GM12878 (cell line): ENCODE data around the gene PLCG2. TPM values are rescaled to one million over a fixed set of nuclear protein-coding genes. Genes with fewer than 3 reads are reported as not detected.
A peak's percentile ranks its signal among the peaks of the same experiment; 100 is the strongest.

Experiments used
- ATAC-seq: fragments of 200-7000 bp; cut with Tn5 transposase; 3 replicates; pipeline ENCODE4 v1.9.1; 2020; ENCODE audit warnings: mild to moderate bottlenecking, moderate library complexity
- BruUV-seq: library from RNA; stranded (reverse); fragments of 400-500 nt; replicated peaks from 2 replicates; lab custom pipeline; 2021; lab: Mats Ljungman, UMichigan
- CTCF ChIA-PET: fragments of 300-600 bp; sonication (Branson Sonifier 250); formaldehyde crosslinking; extraction: SDS; loops from one replicate; lab custom pipeline; 2021; ENCODE audit warnings: inconsistent platforms; lab: Yijun Ruan, JAX
- POLR2A ChIA-PET: fragments of 350-600 bp; formaldehyde crosslinking; extraction: SDS; loops from one replicate; lab custom pipeline; 2021; ENCODE audit warnings: inconsistent platforms; lab: Charles Lee
- RAD21 ChIA-PET: fragments of 300-600 bp; sonication (Branson Sonifier 250); formaldehyde crosslinking; loops from one replicate; lab custom pipeline; 2023; ENCODE audit warnings: antibody characterized with exemption; ENCODE audit not compliant: unreplicated experiment; lab: Charles Lee
- SMC1A ChIA-PET: fragments of 300-600 bp; sonication (Branson Sonifier 250); formaldehyde crosslinking; loops from one replicate; lab custom pipeline; 2023; ENCODE audit not compliant: unreplicated experiment, uncharacterized antibody; lab: Charles Lee
- DNase-seq: peaks from one replicate; pipeline ENCODE4 v3.0.0-alpha.2; 2011; ENCODE audit warnings: low read depth, low spot score
- FAIRE-seq: peaks from 3 replicates; lab custom pipeline; 2011; peaks lifted over from hg19 to GRCh38; lab: Jason Lieb, UNC
- H2AFZ ChIP-seq: 2 replicates; pipeline ENCODE4 v1.6.0; 2011; ENCODE audit warnings: low read depth, low read length, control low read depth; ENCODE audit not compliant: control insufficient read depth
- H3K27ac ChIP-seq: 2 replicates; pipeline ENCODE4 v1.5.1; 2011; ENCODE audit warnings: control low read depth; ENCODE audit not compliant: control insufficient read depth, insufficient read depth
- H3K27me3 ChIP-seq, 2 experiments: replicated peaks in 1 of 2; 2 replicates each; pipeline versions ENCODE4 v1.6.0 to v1.6.1; 2011; ENCODE audit warnings: low read length in 1 of 2; ENCODE audit not compliant: control insufficient read depth in 2 of 2, insufficient read depth in 2 of 2
- H3K36me3 ChIP-seq, 2 experiments: 2 replicates each; pipeline ENCODE4 v1.5.1; 2011; ENCODE audit warnings: low read length in 1 of 2; ENCODE audit not compliant: control insufficient read depth in 2 of 2, insufficient read depth in 2 of 2
- H3K4me1 ChIP-seq: 2 replicates; pipeline ENCODE4 v1.6.1; 2011; ENCODE audit warnings: mild to moderate bottlenecking, low read length, moderate library complexity, mixed read lengths; ENCODE audit not compliant: control insufficient read depth, insufficient read depth
- H3K4me2 ChIP-seq: 2 replicates; pipeline ENCODE4 v1.6.0; 2011; ENCODE audit warnings: control low read depth; ENCODE audit not compliant: control insufficient read depth, insufficient read depth
- H3K4me3 ChIP-seq: fragments of 200-600 bp; sonication (generic); 2 replicates; pipeline ENCODE4 v1.5.1; 2016
- H3K79me2 ChIP-seq: 2 replicates; pipeline ENCODE4 v1.6.0; 2011; ENCODE audit warnings: low read length; ENCODE audit not compliant: control insufficient read depth, insufficient read depth
- H3K9ac ChIP-seq: 2 replicates; pipeline ENCODE4 v1.8.0; 2011; ENCODE audit warnings: low read length, control low read depth, mixed read lengths; ENCODE audit not compliant: control insufficient read depth, insufficient read depth
- H3K9me3 ChIP-seq: replicated peaks from 3 replicates; pipeline ENCODE4 v1.5.1; 2011; ENCODE audit warnings: mild to moderate bottlenecking, low read length; ENCODE audit not compliant: control insufficient read depth, insufficient read depth
- H4K20me1 ChIP-seq: 2 replicates; pipeline ENCODE4 v1.6.0; 2011; ENCODE audit not compliant: control insufficient read depth, insufficient read depth
- ATF7 ChIP-seq: fragments of 450-650 bp; IDR thresholded peaks from 2 replicates; pipeline ENCODE4 v1.6.1; 2016; ENCODE audit warnings: low read depth, mild to moderate bottlenecking
- BHLHE40 ChIP-seq, 2 experiments: fragments of 450-650 bp in 1 of 2; IDR thresholded peaks; 2 replicates each; pipeline ENCODE4 v1.6.1; 2011 to 2017; ENCODE audit warnings: low read depth in 2 of 2, borderline replicate concordance in 1 of 2, improper control_type of control experiment in 1 of 2, low read length in 1 of 2, mild to moderate bottlenecking in 1 of 2
- CREB1 ChIP-seq: IDR thresholded peaks from 2 replicates; pipeline ENCODE4 v1.6.1; 2012; ENCODE audit warnings: low read depth, mild to moderate bottlenecking, inconsistent platforms
- EED ChIP-seq: sonication (generic); IDR thresholded peaks from 2 replicates; pipeline ENCODE4 v1.6.1; 2016; ENCODE audit warnings: antibody characterized with exemption, low read depth
- EGR1 ChIP-seq, 2 experiments: IDR thresholded peaks; 1 replicate in 1 of 2; 2 replicates in 1 of 2; pipeline ENCODE4 v1.6.1; 2011 to 2012; ENCODE audit warnings: low read depth in 2 of 2, low read length in 2 of 2, borderline replicate concordance in 1 of 2, mild to moderate bottlenecking in 1 of 2, moderate library complexity in 1 of 2
- IRF4 ChIP-seq: IDR thresholded peaks from 2 replicates; pipeline ENCODE4 v1.6.1; 2011; ENCODE audit warnings: low read depth, low read length
- IRF5 ChIP-seq: fragments of 450-650 bp; IDR thresholded peaks from 2 replicates; pipeline ENCODE4 v1.6.1; 2017; ENCODE audit warnings: borderline replicate concordance
- PAX5 ChIP-seq: IDR thresholded peaks from 2 replicates; pipeline ENCODE4 v1.6.1; 2011; ENCODE audit warnings: low read depth, low read length, borderline replicate concordance
- USF2 ChIP-seq: IDR thresholded peaks from 2 replicates; pipeline ENCODE4 v1.6.1; 2011; ENCODE audit warnings: low read depth, low read length, improper control_type of control experiment, borderline replicate concordance
- ZNF592 ChIP-seq: fragments of 450-650 bp; IDR thresholded peaks from 2 replicates; pipeline ENCODE4 v1.6.1; 2017; ENCODE audit warnings: mild to moderate bottlenecking, moderate library complexity
- WGBS: methylation state at CpG from one replicate; pipeline ENCODE4 v1.1.6; 2016; ENCODE audit warnings: low lambda C conversion rate; ENCODE audit not compliant: insufficient replicate concordance, insufficient coverage; ENCODE audit errors: missing lambda C conversion rate; 5-methylcytosine and 5-hydroxymethylcytosine counted together
- in situ Hi-C: fragments of 300-500 bp; cut with MboI; formaldehyde crosslinking; loops from 9 replicates; pipeline ENCODE4 v1.14.3; 2018; ENCODE audit warnings: mixed read lengths
- intact Hi-C: fragments of 100-400 bp; cut with micrococcal nuclease; formaldehyde crosslinking; loops from one replicate; pipeline ENCODE4 v1.14.2; 2022; ENCODE audit not compliant: unreplicated experiment
- polyA plus RNA-seq, 11 experiments: library from polyadenylated mRNA; depleted of rRNA in 4 of 11; unstranded in 6 of 11; stranded (reverse) in 5 of 11; fragments of >200 nt; fragmentation: Nextera tagmentation in 4 of 11; fragmentation: Illumina TruSeq in 1 of 11; extraction: Ambion mirVana in 4 of 11; extraction: Trizol in 1 of 11; gene quantifications; 1 replicate in 1 of 11; 2 replicates in 10 of 11; pipeline versions ENCODE4 v1.2.1 to v1.2.3, GENCODE V29; 2011 to 2016; ENCODE audit warnings: inconsistent platforms in 2 of 11, missing spikeins in 2 of 11, low read depth in 1 of 11
- total RNA-seq, 4 experiments: library from RNA; depleted of rRNA in 3 of 4; stranded (reverse); fragments of >200 nt in 3 of 4; fragmentation: Illumina TruSeq in 1 of 4; extraction: Trizol in 1 of 4; gene quantifications; 2 replicates each; pipeline versions ENCODE4 v1.2.1 to v1.2.3, GENCODE V29; 2013 to 2021
- TF ChIP-seq, protein P1 (sequence below): fragments of 450-650 bp; IDR thresholded peaks from 2 replicates; pipeline ENCODE4 v1.6.1; 2017; ENCODE audit warnings: mild to moderate bottlenecking, low read depth, inconsistent platforms; ENCODE audit not compliant: poor library complexity, severe bottlenecking

Gene PLCG2
- total and polyA plus RNA-seq, 10 of the 15 experiments (the other 5 are each of a cell fraction or from before 2014, with no cell fraction given): 47.6 to 256 (median 149) TPM

- POLR2A ChIA-PET: interaction anchor here (0.8 to 2.0 kb wide), 7 partner anchors 9 to 135 kb away, joined by 3 to 7 read pairs (median 4); no protein-coding TSS in a partner anchor
- Histone ChIP-seq H3K9me3 (no peaks in the 10 kb centered on the region), H2AFZ (peak overlapping the region; percentile 43), H3K27me3 (no peaks in the 10 kb centered on the region), H3K27ac (peak overlapping the region; percentile 78), H3K4me2 (peak overlapping the region; percentile 96), H3K36me3 (no peaks in the 10 kb centered on the region), H3K9ac (peak overlapping the region; percentile 67), H3K79me2 (peaks cover 7% of the 10 kb centered on the region), H4K20me1 (no peaks in the 10 kb centered on the region), H3K4me1 (peaks cover 29% of the 10 kb centered on the region), H3K4me3 (peak overlapping the region; percentile 64)
- intact Hi-C loops: loop anchor here (1.0 to 10.0 kb wide), 9 partner anchors 117 to 734 kb away; partner anchors contain the start of genes ATMIN, CENPN and CMC2
- ATAC-seq (peak; percentile 39), FAIRE-seq (no peak), DNase-seq (no peak)
- RAD21 ChIA-PET: interaction anchor here (0.9 to 4.6 kb wide), 19 partner anchors 9 to 736 kb away, joined by 3 to 47 read pairs (median 4); partner anchors contain the start of gene PLCG2
- 4% methylated on average over 14 of the region's 18 CpGs for WGBS
- CTCF ChIA-PET: interaction anchor here (0.7 to 7.3 kb wide), 25 partner anchors 9 to 735 kb away, joined by 3 to 73 read pairs (median 4); partner anchors contain the start of gene ATMIN
- SMC1A ChIA-PET: interaction anchor here (0.7 to 5.1 kb wide), 25 partner anchors 9 to 729 kb away, joined by 3 to 48 read pairs (median 4); no protein-coding TSS in a partner anchor
- in situ Hi-C loops: loop anchor here (5.0 kb wide), 2 partner anchors 537 to 707 kb away; no protein-coding TSS in a partner anchor
- no TSS peak for BruUV-seq
- TF ChIP-seq ZNF592 (no peak), PAX5 (no peak), IRF4 (no peak), IRF5 (no peak), EED (peak; percentile 41; the same call in 1 of the 2 replicates), CREB1 (no peak), USF2 (no peak), EGR1 (IDR thresholded peaks at IDR 0.05; ENCODE audit: borderline replicate concordance in 1 of 2, low read depth in 2 of 2, low read length in 2 of 2) (0 out of 3 replicates have a peak, but pooled peaks of 1 of the 2 experiments have one; percentile 9), ATF7 (no peak), BHLHE40 (IDR thresholded peaks at IDR 0.05; ENCODE audit: borderline replicate concordance in 1 of 2, low read depth in 2 of 2, low read length in 1 of 2) (peak in 1 of 2 experiments; percentile 17; a peak in 1 of 4 replicates)
- TF ChIP-seq, protein P1, sequence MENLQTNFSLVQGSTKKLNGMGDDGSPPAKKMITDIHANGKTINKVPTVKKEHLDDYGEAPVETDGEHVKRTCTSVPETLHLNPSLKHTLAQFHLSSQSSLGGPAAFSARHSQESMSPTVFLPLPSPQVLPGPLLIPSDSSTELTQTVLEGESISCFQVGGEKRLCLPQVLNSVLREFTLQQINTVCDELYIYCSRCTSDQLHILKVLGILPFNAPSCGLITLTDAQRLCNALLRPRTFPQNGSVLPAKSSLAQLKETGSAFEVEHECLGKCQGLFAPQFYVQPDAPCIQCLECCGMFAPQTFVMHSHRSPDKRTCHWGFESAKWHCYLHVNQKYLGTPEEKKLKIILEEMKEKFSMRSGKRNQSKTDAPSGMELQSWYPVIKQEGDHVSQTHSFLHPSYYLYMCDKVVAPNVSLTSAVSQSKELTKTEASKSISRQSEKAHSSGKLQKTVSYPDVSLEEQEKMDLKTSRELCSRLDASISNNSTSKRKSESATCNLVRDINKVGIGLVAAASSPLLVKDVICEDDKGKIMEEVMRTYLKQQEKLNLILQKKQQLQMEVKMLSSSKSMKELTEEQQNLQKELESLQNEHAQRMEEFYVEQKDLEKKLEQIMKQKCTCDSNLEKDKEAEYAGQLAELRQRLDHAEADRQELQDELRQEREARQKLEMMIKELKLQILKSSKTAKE: no peak
Measured at GRCh38 chr16:81738783-81739496, 40.2 kb upstream of the PLCG2 start.
